Midbrain (tissue), 1 donor: ENCODE measurements around the gene TFAP2E.

Experiments
- DNase-seq: peaks from one replicate; lab custom pipeline; 2025; lab: John Stamatoyannopoulos, UW

TFAP2E gene

GRCh38 chr1:35557118-35557610 lies 15.9 kb upstream of the TFAP2E start, which contains the start of gene KIAA0319L:
KIAA0319L (minus strand) TSS chr1:35557403; CDS start chr1:35554491, 2,912 bp downstream.
- DNase-seq: peak; percentile 95

- DNase-seq: peak; percentile 95
Observed at GRCh38 chr1:35557611-35558373, 15.3 kb upstream of the TFAP2E start, which contains the start of gene NCDN. NCDN (plus strand) TSS chr1:35557799; CDS start chr1:35558191, 392 bp downstream.

- no peak for DNase-seq
Observed at GRCh38 chr1:35558374-35559316, 14.5 kb upstream of the TFAP2E start.

GRCh38 chr1:35559317-35559944 lies 13.7 kb upstream of the TFAP2E start:
- DNase-seq: peak; percentile 16

GRCh38 chr1:35560256-35561225 lies 12.6 kb upstream of the TFAP2E start:
- DNase-seq: peak; percentile 88

GRCh38 chr1:35561297-35561971 lies 11.7 kb upstream of the TFAP2E start:
- DNase-seq: no peak

GRCh38 chr1:35561972-35562680 lies 11.0 kb upstream of the TFAP2E start:
- no peak for DNase-seq

GRCh38 chr1:35563166-35563565 lies 9.9 kb upstream of the TFAP2E start:
- DNase-seq: no peak

GRCh38 chr1:35564037-35564883 lies 8.9 kb upstream of the TFAP2E start:
- peak; percentile 53 for DNase-seq

- no peak for DNase-seq
Observed at GRCh38 chr1:35564884-35565741, 8.0 kb upstream of the TFAP2E start.

GRCh38 chr1:35565742-35566133 lies 7.4 kb upstream of the TFAP2E start:
- DNase-seq: no peak

- no peak for DNase-seq
Observed at GRCh38 chr1:35567947-35568558, 5.1 kb upstream of the TFAP2E start.

- peak; percentile 71 for DNase-seq
Observed at GRCh38 chr1:35568975-35569395, 4.1 kb upstream of the TFAP2E start.

- no peak for DNase-seq
Observed at GRCh38 chr1:35569936-35570335, 3.2 kb upstream of the TFAP2E start.

GRCh38 chr1:35570589-35571137 lies 2.5 kb upstream of the TFAP2E start:
- no peak for DNase-seq

- no peak for DNase-seq
Observed at GRCh38 chr1:35571263-35571662, 1.9 kb upstream of the TFAP2E start.

- no peak for DNase-seq
Observed at GRCh38 chr1:35572296-35572695, 818 bp upstream of the TFAP2E start.
